HG03442 (cell line): Measurements from ENCODE around the gene IVNS1ABP.

Experiments
- ATAC-seq: cut with Tn5 transposase; IDR thresholded peaks from one replicate; pipeline ENCODE4 v1.9.1; 2021; ENCODE audit warnings: mild to moderate bottlenecking, moderate library complexity; ENCODE audit not compliant: unreplicated experiment

Gene IVNS1ABP

DNA sequence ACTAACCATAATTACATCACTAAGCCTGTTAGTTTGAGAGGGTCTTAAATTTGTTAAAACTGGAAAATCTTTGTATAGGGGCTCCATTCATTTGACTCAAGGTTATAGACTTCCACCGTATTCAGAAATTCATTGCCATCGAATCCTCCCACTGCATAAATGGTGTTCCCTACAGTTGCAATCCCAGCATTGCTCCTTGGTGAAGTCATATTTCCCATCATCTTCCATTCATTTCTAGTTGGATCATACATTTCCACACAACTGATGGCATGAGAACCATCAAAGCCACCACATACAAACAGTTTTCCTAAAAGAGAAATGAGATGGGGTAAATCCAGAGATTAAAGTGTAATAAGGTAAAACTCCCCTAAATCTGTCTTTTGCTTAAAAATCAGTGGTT lies 19.1 kb downstream of the IVNS1ABP start:
- no peak for ATAC-seq

DNA sequence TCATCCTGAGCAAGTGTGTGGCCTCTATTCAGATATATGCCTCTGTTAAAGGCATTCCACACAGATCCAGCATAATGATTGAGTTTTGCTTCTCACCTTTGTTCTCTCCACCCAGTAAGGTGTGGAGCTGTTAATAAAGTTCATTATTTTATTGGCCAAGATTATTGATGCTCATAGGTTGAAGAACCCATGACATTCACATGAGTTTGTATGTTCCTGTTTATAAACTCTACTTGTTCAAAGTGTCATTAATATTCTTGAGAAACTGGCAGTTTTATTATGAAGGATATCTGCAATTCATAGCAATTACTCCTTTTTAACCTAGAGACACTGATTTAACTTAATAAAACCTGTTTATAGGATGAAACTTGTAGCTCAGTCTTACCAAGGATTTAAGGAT lies 22.0 kb downstream of the IVNS1ABP start:
- no peak for ATAC-seq

DNA sequence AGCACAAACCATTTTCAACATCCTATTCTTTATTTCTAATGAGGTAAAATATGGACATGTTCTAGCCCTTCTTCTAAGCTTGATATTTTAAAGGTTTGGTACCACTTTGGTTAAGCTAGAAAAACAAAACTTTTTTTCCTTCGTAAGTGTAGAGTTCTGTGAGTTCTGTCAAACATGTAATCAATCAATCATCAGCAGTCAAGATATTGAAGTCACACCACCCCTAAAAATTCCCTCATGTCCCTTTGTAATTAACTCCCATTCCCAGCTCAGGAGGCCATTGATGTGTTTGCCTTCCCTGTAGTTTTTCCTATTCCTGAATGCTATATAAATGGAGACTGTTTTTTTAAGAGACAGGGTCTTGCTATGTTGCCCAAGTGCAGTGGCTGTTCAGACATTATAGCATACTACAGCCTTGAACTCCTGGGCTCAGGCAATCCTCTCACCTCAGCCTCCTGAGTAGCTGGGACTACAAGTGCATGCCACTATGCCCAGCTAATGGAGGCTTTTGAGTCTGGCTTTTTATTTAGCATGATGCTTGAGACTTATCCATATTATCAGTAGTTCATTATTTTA lies 23.0 kb downstream of the IVNS1ABP start:
- no peak for ATAC-seq

DNA sequence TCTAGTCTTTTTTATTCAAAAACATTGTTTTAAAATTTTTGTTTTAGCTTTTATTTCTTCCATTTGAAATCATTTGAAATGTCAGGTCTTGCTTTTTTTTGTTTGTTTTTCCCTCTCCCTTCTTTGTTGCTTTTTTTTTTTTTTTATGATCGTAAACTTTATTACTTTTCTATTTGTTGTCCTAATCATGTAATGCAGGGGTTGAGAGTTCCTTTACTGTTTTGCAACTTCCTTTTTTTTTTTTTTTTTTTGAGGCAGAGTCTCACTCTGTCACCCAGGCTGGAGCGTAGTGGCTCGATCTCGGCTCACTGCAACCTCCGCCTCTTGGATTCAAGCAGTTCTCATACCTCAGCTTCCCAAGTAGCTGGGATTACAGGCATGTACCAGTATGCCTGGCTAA lies 24.8 kb downstream of the IVNS1ABP start:
- no peak for ATAC-seq

DNA sequence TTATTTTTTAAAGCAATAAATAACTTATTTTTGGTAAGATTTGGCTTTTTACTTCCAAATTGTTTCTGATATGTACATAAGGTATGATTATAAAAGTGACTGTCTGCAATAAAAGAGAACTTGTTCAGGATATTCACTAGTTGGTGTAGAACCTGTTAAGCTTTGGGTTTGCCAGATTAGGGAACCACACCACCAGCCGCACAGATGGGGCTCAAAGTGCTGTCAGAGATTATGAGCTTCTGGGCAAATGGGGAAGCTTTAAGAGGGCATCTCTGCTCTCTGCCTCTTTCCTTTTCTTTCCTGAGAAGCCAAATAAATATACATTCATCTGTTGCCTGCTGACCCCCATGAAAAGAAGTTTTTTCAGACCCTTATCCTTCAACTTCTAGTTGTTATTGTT lies 25.4 kb downstream of the IVNS1ABP start:
- ATAC-seq = no peak

DNA sequence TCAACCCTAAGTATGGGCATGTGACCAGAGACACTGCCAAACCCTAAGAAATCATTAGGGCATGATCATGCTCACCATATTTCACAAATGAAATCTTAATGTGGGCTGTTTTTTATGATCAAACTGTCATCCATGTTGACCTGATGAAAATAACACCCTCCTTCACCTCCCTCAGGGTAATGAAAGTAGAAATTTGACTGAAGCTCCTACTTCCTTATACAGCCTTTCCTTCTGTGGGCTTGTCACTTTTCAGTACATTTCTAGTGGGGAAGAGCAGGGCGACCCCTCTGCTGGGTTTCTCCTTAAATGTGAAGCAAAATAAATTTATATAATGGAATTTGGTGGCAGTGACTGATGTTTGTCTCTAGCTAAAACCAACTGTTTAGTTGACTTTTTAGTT lies 25.9 kb downstream of the IVNS1ABP start:
- ATAC-seq = no peak

DNA sequence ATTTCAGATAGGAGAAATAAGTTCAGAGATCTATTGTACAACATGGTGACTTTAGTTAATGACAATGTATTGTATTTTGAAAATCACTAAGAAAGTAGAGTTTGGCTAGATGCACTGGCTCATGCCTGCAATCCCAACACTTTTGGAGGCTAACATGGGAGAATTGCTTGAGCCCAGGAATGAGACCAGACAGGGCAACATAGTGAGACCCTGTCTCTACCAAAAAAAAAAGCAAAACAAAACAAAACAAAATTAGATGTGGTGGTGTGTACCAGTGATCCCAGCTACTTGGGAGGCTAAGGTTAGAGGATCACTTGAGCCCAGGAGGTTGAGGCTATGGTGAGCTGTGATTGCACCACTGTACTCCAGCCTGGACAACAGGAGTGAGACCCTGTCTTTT lies 27.2 kb downstream of the IVNS1ABP start:
- ATAC-seq = no peak

DNA sequence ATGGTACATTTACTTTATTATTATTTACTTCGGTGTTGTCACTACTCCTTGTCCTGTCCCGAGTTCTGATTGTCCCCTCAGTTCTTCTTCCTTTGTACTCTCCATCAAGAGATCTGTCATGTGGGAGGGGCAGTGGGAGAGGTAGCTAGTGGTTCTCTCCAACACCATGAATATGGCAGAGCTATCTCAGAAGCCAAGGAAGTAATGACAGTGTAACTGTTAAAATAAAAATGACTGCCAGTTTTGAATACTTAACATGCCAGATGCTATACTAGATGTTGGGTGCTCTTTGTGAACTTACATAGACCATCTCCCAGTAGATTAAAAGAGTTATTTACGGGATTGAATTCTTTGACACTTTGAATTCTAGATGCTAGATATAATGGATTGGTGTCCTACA lies 28.6 kb downstream of the IVNS1ABP start:
- no peak for ATAC-seq

DNA sequence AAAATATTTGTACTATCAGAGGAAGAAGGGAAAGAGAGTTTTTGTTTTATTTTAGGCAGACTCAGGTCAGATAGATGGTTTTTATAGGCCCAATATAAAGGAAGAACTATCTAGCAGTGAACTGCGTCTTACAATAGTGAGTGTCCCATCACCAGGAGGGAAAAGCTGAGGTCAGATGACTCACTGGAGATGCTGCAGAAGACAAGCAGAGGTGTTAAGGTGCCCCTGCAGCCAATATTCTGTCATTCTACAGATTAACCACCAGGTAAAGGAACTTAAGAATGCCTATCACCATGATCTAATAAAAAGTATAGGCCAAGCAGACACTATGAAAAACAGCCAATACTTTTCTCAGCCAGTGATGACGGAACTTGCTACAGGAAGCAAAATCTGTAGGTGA lies 29.6 kb downstream of the IVNS1ABP start:
- no peak for ATAC-seq

DNA sequence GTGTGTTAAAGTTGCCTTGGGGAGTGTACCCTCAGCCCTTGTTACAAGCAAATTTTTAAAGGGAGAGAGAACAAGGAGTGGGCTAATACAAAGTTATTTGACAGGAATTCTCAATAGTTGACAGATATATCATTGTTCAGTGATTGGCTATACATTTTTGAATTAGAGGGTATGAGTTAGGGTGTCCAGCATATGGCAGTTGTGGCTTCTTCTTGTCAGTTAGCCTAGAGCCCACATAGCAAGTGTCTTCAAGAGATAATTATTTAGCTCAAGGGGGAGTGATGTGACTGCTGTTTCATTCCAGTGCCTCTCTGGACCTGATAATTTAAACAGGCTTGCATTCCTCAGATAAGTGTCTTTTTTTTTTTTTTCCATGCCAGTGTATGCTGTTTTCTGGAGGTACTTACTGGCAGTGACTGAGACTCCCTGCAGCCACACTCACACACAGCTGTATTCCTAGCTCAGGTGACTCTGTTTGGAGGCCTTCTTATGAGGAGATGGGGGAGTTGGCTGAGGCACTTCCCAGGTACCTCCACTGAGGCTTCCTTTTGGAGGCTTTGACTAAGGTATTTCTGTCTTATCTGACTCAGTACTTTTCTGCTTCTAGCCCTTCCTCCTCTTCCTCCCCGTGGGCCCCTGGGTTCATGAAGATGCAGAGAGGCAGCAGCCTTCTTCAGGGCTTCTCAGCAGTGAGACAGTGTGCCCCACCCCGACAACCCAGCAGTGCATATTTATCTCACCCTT lies 32.3 kb downstream of the IVNS1ABP start:
- no peak for ATAC-seq

DNA sequence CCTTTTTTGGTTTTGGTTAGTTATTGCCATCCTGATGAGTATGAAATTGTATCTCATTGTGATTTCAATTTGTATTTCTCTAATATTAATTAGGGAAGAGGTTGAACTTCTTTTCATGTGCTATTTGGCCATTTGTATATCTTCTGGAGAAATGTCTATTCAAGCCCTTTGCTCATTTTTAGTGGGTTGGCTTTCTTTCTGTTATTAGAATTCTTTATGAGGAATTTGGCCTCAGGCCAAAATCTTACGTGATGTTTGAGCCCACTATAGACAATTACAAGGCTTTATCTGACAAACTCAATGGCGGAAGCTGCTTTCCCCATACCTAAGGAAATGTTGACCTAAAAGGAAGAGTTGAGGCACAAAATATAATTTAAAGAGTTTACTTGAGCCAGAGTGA lies 32.9 kb downstream of the IVNS1ABP start:
- ATAC-seq = no peak

DNA sequence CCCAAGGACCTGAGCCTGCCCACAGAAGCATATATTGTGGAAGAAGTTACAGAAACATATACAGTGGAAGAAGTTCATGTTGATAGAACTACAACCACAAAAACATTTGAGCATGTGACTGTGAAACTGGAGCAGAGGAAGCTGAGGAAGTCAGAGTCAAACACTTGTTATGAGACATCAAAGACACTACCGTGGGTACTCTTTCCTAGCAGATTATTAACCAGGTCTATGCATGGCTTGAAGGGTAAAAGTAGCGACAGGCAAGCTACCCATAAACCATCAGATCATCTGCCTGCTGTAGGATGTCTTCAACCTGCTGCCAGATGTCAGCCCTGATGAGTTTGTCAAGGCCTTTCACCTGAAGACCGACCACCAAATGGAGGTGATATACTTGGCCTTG lies 35.8 kb downstream of the IVNS1ABP start:
- peak; percentile 75 for ATAC-seq

DNA sequence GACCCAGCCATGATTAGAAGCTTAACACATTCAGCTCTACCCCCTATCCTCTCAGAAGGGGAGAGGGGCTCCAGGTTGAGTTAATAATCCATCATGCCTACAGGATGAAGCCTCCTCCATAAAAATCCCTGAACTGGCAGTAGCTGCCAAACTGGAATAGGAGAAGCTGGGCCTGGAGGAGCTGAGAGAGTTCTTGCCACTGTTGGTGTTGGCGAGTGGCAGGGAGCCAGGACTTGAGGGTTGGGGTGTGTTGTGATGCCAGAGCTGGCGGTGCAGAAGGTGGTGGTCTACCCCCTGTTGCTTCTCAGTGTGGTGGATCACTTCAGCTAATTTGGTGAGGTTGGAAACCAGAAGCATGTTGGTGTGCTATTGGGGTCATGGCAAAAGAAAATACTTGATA lies 36.5 kb downstream of the IVNS1ABP start:
- no peak for ATAC-seq

DNA sequence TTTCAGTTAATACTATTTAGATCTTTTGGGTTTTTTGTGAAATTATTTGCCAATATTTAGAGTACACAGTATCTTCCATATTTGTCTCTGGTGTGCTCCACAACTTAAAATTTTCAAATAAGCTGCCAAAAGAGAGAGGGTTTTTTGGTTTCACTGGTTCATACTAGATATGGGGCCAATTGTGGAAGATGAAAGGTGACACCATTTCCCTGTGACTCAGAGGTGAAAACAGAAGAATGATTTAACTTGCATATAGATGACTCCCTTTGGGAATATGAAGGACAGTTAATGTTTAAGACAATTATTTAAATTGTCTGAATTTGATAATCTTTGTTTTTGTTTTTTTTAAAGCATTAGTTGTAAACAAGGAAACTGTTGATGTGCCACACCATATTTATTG lies 37.5 kb downstream of the IVNS1ABP start:
- no peak for ATAC-seq

DNA sequence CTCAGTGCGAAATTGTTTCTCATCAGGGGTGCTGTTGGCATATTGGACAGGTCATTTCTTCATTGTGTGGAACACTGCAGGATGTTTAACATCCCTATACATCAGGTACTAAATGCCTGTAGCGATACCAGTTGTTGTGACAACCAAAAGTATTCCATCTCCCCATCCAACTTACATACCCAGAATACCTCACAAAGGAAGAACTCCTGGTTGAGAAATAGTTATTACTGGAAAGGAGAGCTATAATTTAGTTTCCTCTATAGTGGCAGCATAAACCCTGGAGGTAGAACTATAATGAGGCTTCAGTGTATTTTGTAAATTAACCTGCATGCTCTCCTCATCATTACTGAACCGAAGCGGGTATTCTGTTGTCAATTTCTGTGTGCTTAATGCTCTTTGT lies 45.1 kb downstream of the IVNS1ABP start:
- ATAC-seq = no peak

DNA sequence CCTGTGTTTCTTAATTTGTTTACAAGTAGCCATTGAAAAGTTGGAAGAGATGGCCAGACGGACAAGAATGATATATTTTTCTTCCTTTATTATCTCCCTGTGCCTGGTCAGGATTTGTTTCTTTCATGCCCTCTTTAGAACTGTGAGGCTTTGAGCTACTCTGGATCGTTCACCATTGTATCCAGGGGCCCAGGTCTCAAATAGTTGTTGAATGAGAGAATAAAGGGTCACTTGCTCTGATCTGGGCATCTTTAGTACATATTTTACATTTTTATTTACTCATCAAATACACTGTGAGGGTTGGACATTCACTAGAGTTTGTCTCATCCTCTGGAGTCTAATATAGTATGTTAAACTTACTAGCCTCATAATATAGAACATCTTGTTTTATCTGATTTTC lies 48.7 kb downstream of the IVNS1ABP start:
- ATAC-seq = no peak

DNA sequence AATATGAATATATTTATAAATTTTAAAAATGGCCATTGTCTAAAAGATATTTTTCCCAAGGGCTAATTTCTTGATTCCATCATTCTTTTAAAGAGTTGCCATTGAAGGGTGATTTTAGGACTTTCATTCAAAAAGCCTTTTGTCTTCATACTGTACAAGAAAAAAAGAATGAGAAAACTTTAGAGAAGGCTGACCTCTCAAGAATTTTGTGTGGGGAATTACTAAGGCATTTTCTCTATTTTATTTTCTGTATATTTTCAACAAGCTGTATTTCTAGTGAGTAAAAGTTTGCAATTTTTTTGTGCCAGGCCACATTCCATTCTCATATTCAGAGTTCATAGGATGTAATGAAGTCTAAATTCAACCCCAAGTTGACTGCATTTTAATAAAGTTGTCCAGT lies 49.3 kb downstream of the IVNS1ABP start:
- no peak for ATAC-seq

DNA sequence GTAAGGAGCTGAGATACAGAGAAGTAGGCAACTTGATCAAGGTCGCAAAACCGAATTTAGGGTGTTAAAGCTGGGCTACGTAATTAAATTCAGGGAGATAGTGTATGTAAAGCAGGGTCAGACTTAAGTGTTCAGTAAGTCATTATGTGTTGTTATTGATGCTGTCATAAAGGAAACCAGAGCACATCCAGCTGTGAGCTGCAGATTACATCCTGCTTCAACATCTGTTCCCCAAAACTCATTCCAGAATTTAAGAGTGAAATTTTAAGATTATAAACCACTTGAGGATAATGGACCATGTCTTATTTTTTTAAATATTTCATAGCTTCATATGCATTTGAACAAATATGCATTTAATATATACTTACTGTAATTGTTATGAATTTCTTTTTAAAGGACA lies 49.7 kb downstream of the IVNS1ABP start:
- ATAC-seq = no peak

DNA sequence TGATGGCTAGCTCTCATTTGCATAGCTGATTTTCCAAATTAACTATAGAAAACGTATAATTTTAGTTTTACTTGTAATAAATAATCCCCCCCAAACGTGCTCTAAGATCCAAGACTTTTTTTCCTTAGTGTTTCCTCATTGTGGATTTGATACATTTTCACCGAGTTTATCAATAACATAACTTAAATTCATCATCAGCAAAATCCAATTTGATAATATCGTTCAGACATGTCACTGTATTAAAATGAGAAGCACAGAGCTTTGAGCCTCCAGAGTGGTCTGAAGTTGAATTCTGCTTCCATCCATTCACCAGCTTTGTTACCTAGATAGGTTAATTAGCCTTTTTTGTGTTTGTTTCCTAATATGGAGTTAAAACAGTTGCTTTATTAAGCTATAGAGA lies 51.7 kb downstream of the IVNS1ABP start:
- ATAC-seq = no peak

DNA sequence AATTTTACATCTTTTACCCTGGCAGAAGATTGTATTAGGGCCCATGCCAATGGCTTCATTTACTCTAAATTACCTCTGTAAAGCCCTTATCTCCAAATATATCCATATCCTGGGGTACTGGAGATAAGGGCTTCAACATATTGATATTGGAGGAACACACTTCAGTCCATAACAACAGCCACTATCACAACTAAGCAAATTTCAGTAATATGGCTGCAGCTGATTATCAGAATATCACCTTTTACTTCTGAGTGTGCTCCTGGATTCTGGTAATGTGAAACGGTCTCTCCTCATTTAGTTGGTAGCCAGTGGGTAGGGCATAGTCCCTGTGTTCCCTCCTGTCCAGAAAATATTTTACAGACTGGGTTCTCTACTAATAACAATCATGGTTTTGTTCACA lies 53.3 kb downstream of the IVNS1ABP start:
- no peak for ATAC-seq

DNA sequence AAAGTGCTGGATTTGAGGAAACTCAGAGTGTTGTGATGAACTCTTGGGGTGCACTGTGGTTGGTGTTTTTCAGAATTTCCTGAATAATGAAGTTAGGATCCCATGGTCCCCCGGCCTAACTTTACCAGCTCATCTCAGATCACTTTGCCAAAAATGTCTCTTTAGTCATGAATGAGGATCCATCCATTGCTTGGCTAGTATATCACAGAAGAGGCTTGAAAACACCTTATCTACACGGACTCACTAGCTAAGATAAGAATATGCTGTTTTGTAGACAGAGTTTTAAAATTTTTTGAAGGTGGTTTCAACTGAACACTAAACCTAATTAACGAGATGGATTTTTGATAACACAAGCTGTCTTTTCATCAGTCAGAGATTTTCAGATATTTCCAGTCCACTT lies 53.8 kb downstream of the IVNS1ABP start:
- ATAC-seq = no peak

DNA sequence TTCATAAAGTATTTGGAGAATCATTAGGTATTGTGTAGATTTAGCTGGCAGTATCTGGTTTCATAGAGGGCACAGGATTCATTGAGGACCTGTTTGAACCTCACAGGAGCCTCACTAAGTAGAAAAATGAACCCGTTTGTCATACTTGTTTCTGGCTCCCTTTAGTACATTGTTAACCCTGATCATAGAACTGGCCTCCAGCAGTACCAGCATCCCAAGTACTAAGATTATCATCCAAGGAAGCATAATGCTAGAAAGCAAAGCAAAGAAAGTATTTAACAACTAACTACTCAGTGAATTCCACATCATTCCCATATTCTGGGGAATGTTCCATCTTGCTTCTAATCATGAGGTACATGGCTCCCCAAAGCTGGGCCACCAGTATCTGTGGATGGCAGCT lies 54.9 kb downstream of the IVNS1ABP start:
- ATAC-seq = no peak

DNA sequence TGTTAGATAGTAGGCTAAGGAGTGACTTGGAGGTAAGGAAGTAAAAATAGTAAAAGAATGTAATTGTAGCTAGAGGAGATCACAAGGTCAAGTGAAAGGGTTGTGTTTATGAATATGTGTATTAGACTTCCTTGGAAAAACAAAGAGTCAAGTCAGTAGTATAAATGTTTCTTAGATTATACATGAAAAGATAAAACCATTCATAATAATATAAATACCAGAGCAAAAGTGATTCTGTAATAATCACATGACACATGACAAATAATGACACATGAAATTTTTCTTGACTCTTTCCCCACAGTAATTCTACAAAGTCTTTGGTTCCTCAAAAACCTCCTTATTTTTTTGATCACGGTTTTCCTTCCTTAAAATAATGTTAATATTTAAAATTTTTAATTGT lies 56.4 kb downstream of the IVNS1ABP start:
- no peak for ATAC-seq
